GM19328 (cell line): ENCODE results near the gene NRGN.
A peak's percentile ranks its signal among the peaks of the same experiment; 100 is the strongest.

ENCODE experiments used
- ATAC-seq: cut with Tn5 transposase; IDR thresholded peaks from one replicate; pipeline ENCODE4 v1.9.1; 2021; ENCODE audit warnings: mild to moderate bottlenecking, moderate library complexity; ENCODE audit not compliant: unreplicated experiment

The NRGN gene

DNA sequence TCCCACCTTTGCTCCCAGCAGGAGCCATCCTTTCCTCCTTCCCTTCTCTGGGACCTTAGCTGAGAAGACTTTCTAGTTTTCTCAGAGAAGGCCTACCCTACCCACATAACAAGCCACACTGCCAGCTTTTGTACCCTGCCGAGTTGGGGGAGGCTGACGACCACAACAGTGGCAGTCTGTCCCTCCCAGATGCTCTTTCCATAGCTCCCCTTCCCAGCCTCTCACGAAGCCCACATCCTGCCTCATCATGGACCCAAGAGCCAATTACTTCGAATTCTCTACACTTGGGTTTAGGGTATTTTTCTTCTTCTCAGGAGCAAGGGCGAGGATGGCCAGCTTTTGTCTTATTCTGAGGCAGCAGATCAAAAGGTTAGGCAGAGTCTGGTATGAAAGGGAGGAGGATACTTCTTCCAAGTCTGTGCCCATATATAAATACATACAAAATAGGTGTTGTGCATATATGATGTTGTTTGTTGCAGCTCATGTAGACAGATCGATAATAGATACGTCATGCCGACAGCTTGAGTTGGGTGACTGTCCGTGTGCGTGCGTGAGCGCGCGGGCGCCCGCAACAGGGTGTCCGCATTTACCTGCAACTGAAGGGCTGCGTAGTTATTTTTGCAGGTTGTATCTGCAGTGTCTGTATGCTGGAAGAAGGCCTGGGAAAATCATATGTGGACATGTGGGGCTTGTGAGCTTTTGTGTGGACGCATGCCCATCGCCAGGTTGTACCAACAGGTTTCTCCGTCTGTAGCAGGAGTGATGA, 846 bp upstream of the NRGN start:
- ATAC-seq = no peak

DNA sequence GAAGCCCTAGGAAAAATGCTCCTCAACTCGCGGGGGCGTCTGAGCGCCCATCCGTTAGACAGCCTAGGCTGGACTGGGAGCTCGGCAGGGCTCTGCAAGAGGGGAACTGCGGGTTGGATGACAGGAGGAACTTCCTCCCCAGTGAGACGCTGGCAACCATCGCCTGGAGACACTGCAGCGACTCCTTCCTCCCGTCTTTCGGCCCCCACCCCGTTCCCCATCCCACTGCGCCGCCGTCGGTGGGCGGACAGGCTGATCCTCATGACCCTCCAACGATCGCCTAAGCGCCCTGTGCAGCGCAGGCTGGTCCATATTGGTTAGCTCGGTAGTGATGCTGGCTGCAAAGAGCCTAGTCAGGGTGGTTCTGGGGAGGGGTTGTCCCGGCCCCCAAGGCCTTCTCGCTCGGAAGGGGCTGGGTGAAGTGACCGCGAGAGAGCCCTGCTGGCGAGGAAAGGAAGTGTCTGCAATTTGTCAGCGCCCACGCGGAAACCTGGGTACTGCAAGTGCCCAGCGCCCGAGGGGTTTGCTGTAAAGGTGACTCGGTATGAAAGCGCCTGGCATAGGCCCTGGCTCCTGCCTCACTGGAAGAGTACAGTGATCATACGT, 638 bp downstream of the NRGN start:
- no peak for ATAC-seq

DNA sequence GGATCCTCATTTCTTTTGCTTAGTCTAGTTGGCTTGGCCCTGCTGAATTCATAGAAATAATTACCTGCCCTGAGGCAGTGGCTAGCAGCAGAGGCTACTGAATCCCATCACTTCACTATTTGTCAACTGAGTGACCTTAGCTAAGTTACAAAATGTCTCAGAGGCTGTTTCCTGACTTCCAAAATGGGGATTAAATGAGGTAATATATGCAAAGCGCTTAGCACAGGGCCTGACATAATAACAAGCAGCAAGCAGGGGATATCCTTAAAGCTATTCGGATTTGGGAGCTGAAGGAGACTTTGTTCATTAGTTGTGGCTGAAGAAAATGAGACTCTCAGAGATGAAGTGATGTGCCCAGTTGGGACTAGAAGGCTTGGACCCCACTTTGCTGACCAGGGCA, 2.8 kb downstream of the NRGN start:
- ATAC-seq = no peak

DNA sequence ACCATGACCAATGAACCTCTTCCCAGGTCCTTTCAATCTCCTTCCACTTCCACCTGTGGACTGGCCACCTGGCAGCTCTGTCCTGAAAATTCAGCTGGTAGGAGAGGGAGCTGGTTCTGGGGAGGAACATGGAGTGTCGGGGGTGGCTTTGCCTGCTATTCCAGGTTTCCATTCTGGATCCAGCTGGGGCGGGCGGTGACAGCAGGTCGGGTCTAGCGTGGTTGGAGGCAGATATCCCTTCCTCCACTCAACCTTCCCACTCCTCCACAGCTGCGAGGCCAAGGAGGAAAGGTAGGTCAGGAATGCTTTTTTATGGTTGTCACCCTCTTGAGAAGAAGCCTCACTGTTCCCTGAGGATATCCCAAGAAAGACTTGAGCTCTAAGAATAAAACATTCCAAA, 3.3 kb downstream of the NRGN start:
- ATAC-seq = no peak

DNA sequence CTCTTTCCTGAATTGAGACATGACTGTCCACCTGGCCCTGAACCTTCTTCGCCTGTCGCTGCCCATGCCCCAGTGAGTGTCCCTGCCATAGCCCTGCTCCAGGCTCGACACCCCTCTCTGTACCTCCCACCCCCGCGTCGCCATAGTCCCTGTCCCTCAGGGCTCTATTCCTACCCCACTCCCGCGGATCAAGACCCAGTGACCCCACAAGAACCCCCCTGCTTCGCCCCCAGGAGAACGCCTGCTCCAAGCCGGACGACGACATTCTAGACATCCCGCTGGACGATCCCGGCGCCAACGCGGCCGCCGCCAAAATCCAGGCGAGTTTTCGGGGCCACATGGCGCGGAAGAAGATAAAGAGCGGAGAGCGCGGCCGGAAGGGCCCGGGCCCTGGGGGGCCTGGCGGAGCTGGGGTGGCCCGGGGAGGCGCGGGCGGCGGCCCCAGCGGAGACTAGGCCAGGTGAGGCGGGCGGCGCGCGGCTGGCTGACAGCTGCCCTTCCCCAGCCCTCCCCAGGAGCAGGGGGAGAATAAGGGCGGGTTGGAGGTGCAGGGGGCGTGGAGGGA, 5.6 kb downstream of the NRGN start:
- ATAC-seq = no peak

DNA sequence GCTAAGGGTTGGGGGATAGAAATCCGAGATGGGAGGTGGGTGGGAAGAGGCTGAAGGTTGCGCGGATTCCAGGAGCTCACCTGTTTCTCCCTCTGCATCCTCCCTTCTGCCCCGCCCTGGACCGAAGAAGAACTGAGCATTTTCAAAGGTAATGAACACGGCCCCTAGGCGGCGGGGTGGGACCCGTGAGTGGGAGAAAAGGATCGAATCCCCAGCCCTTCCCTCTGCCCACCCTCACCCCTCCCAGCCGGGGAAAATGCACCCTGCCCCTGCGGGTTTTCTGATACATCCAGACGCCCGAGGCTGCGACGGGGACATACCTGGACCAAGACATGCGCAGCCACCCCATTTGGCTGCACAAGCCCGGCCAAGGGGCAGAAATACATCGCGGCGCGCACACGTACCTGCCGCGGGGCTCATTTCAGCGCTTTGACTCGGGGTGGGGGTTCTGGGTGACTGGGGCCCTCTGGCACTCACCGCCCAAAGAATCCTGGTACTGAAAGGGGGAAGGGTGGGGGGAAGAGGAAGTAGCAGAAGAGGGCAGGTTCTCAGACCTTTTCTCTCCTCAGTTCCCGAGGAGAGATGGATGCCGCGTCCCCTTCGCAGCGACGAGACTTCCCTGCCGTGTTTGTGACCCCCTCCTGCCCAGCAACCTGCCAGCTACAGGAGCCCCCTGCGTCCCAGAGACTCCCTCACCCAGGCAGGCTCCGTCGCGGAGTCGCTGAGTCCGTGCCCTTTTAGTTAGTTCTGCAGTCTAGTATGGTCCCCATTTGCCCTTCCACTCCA, 6.3 kb downstream of the NRGN start:
- ATAC-seq = no peak

DNA sequence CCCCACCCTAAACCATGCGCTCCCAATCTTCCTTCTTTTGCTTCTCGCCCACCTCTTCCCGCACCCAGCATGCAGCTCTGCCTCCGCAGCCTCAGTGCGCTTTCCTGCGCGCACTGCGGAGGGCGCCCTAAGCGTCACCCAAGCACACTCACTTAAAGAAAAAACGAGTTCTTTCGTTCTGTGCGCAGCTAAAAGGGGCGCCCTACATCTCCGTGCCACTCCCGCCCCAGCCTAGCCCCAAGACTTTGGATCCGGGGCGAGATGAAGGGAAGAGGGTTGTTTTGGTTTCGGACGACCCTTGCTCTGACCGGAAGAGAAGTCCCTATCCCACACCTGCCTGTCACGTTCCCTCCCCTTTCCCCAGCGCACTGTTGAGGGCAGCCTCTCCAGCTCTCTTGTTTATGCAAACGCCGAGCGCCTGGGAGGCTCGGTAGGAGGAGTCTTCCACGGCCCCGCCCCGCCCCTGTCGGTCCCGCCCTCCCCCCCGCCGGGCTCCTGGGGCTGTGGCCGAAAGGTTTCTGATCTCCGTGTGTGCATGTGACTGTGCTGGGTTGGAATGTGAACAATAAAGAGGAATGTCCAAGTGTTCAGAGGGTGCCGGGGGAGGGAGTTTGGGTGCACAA, 7.0 kb downstream of the NRGN start:
- ATAC-seq = peak; percentile 92

DNA sequence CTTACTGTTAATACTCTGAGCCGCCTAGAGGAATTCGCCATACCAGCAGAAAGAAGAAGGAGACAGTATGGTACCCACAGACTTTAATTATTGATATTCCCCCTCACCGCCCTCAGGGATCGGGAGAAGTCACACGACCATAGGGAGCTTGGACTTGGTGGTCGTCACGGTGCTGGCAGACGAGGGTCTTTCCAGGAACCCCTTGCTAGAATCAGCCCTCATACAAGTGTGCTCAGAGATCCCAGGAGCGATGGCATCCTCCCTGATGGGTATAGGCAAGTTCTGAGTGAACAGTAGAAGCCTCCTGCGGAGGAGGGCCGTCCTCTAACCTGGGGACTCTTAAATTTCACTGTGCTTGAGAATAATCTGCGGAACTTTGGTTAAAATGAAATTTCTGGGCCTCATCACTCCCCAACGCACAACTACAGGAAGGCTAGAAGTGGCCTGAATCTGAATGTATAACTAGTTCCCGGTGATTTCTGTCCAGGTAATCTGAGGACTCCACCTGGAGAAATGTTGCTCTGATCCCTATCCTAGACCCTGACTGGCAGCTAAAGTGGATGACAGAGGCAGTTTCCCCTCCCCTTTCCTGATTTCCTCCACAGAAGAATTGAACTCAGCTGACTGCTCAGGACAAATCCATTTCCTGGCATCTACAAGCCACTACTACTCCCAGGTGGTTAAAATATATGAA, 7.8 kb downstream of the NRGN start:
- no peak for ATAC-seq

DNA sequence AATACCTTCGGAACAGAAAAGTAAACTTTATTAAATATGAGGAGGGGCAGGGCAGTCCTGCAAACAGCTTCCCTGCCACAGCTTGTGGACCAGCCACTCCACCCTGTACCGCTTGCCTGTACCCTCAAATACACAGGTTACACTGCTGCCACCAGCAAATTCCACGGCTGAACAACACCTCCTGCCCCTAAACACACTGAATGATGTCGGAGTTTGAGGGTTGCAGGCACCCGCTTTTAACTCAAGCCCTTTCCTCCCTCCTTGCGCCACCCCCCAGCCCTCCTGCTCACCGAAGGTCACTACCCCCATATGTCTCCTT, 8.3 kb downstream of the NRGN start:
- no peak for ATAC-seq

DNA sequence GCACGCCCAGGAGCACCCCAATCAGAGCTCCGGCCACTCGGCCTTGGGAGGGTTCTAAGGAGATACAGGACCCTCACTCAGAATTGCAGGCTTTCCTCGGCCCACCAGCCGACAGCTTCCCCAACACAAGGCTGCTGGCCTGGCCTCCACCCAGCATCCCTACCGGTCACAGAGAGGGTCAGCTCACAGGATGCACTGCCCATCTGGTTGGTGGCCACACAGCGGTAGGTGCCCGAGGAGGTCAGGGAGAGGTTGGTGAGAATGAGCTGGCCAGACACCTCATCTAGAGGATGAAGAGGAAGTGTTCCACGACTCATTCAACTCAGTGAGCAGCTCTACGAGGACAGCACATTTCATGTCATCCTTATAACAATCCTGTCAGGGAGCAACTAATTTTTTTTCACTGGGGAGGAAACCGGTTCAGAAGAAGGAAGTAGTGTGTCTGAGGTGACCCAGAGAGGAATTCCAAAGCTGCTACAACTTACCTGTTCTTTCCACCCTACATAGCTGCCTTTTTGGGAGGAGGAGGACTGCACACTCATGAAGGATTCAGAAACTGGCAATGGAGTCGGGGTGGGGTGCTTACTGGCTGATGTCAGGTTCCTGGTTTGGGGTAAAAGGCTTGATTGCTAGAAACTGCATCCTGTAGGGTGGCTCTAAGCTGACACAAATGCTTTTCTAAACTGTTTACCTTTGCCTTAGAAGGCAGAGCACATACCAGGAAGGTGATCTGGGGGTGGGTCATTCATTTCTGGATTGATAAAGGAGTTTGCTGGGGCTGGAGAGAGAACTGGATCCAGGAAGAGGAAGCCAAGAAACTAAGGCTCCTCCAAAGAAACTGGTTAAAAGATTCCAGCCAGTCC, 9.0 kb downstream of the NRGN start:
- no peak for ATAC-seq

DNA sequence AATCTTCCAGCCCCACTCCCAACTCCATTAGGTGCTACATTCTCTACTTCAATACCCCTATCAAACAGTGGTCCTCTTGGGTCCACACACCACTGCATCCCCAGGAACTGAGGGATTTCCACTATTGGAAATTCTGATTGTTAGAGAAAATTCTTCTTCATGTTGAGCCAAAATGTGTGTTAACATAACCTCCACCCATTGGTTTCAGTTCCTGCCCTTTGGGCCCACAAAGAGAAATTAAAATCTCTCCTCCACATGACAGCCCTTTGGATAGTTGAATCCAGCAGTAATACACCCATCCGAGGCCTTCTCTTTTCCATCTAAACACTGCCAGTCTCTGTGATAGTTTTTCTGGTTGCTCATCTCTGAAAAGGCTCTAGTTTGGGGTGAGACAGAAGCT, 10.2 kb downstream of the NRGN start:
- ATAC-seq = no peak

DNA sequence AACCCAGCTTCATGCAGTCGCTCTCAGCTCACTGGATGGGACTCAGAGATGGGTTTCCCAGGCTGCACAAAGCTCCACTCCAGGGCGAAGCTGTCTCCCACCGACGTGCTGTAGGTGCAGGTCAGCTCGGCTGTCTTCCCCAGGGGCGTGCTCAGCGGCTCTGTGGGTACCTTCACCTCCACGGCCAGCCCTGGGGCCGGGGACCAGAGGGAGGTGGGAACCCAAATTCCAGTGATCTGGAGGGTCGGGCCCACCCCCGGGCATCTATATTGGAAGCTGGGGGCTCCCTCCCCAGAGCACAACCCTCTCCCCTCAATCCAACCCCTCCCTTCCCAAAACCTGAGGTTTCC, 11.6 kb downstream of the NRGN start:
- ATAC-seq = no peak

DNA sequence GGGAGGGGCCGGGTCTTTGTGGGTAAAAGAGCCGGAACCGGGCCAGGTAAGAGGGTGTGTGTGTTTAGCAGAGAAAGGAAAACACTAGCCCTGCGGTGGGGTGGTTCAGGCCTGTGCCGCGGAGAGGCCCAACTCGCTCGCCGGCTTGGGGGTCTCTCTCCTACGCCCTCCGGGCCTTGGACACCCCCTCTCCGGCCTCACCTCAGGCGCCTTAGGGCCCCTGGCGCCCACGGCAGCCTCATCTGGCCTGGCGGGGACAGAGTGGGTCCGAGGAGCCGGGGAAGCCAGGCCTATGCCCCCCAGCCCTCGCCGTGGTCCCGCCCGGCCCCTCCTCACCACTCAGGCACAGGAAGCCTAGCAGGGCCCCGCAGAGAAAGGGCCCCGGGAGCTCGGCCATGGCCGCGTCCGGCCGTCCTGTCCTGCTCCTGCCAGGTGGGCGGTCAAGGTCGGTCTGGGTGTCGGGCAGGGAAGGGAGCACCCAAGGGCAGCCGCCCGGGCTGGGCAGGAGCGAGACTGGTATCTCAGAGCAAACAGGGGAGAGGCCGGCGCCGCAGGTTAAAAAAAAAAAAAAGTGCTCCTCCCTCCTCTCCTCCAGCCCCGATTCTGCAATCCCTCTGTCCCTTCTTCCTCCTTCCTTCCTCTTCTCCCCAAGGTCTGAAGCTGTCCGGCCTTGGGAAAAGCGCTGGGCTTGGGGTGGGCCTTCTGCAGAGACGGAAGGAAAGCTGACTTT, 12.2 kb downstream of the NRGN start, which contains the start of gene VSIG2:
Gene VSIG2, minus strand, starts transcription at position 515 of the 730 bp plus-strand sequence. Its CDS starts 118 bp downstream, at position 397.
- no peak for ATAC-seq

DNA sequence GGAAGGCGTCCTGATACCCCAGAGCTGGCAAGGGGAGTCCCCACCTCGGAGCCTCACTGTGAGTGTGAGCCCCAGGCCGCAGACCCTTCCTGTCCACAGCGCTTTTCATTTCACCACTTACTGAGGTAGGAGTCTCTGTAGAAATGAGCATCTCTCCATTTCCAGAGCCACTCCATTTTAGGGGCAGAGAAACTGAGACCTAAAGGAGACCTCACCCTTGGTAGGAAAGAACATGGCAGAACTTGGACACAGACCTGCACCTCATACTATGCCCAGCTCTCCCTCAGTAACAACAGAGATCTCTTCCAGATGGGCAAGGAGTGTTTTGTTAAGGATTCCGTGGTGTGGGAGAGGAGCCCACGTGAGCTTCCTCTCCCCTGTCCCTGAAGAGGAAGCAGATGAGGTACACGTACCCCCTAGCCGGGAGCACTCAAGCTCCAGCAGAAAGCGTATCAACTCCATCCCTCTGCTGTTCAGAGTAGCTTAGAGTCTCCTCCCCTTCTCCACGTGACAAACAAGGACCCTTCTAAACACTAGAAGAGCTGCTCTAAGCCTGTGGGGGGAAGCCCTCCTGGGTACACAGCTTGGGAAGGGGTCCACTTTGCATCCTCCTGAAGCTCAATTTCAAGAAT, 12.8 kb downstream of the NRGN start:
- no peak for ATAC-seq

DNA sequence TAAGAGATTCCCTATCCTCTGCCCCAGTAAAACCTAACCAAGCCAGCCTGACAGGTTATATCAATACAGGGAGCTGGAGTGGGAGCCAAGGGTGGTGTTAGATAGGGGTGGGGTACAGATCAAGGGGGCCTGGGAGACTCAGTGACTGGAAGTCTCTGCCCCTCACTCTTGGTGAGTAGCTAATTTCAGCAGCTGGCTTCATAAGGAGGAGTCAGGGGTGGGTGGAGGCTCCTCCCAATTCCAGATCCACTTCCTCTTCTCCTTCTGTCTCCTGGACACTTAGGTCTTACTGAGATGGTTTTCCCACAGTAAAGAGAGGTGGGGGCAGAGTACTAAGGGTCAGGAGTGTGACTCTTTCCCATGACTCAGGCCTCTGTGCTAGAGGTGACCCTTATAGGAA, 13.5 kb downstream of the NRGN start:
- ATAC-seq = no peak

DNA sequence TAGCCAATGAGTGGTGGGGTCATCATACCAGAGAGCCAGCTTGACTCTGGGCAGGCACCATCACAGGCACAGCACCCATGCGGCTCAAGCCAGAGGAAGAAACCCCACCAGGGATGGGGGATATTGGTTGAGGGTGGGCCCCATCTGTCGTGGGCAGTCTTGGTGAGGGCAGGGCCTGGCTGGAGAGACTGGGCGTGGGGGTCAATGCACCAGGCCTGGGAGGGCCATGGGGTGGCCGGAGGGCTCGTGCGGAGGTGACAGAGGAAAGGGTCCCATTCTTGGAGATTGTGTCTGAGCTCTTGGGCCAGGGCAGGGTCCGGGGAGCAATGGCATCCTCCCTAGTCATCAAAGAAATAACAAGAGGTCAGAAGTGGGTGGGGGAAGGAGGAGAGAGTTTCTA, 13.9 kb downstream of the NRGN start:
- no peak for ATAC-seq

DNA sequence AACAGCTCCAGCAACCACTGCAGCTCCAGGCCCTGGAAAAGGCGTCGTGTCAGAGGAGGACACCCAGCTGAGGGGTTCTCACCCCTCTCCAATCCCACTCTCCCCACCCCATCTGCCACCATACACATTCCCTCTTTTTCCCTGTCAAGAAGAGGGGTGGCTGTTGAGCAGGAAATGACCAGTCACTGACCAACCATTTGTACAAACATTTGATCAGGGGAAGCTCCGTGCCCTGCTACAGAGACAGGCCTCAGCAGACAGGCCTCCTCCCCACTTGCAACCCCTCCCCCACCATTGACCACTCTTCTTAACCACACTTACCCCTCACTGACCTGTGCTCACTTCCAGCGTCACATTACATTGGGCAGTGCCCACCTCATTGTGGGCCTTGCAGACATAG, 14.6 kb downstream of the NRGN start:
- no peak for ATAC-seq

DNA sequence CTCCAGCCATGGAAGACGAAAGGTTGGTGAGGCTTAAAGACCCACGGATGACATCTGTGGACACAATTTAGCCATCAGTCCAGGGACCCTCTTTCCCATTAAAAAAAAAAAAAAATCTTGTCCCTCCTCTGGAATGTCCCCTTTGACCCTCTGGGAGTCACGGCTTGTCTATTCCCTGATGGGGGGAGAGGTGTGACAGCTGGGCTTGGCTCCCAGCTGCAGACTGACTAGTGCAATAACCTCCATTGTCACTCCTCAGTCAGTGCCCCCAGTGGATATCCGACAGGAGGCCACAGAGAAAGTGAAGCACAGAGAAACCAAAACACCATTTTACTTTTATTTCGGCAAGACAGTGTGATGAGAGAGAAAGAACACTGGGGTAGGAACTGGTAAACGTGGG, 15.0 kb downstream of the NRGN start:
- ATAC-seq = no peak
